GM19395 (cell line): ENCODE data around the gene CPED1.
"Not testable (repeated sequence)": the region's sequence is repeated elsewhere in the genome, so short reads cannot be mapped to it uniquely, and the experiment has no call there.

Experiments used
- ATAC-seq: cut with Tn5 transposase; IDR thresholded peaks from one replicate; pipeline ENCODE4 v1.9.1; 2021; ENCODE audit warnings: mild to moderate bottlenecking, moderate library complexity; ENCODE audit not compliant: unreplicated experiment

The CPED1 gene

GRCh38 chr7:121036776-121037175 lies 48.3 kb downstream of the CPED1 start:
- not testable (repeated sequence) for ATAC-seq

- not testable (repeated sequence) for ATAC-seq
Observed at GRCh38 chr7:121037329-121037728, 48.8 kb downstream of the CPED1 start.

GRCh38 chr7:121037957-121038716 lies 49.6 kb downstream of the CPED1 start:
- ATAC-seq: no peak

- ATAC-seq: no peak
Observed at GRCh38 chr7:121038717-121039509, 50.4 kb downstream of the CPED1 start.

DNA sequence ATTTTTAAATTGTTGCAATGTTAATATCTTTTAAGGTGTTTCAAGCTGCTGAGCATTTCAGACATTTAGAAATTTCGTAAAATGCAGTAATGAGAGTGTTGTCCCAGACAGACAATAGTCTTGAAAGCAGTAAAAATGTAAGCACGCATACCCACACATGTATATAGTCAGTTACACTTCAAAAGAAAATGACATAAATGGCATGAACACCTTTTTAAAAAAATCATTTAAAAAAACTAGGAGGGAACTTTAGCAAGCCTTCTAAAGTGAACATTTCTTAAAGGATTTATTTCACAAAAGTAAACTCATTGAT lies 51.0 kb downstream of the CPED1 start:
- ATAC-seq: no peak

DNA sequence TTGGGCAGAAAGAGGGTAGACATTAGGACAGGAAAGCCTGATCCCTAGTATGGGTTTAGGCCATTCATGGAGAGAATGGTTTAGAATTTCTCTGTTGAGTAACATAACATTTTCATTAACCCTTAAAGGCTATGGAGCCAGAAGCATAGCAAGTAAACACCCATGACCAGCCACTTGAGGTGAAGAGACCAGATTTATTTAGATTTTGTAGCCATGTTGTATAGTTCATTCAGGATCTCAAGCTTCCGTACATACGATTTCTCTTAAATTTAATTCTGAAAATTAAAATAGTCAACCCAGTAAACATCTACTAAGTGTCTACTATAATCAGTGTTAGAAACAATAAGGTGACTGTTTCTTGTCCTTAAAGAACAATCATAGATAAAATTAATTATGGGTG lies 51.5 kb downstream of the CPED1 start:
- ATAC-seq: no peak

DNA sequence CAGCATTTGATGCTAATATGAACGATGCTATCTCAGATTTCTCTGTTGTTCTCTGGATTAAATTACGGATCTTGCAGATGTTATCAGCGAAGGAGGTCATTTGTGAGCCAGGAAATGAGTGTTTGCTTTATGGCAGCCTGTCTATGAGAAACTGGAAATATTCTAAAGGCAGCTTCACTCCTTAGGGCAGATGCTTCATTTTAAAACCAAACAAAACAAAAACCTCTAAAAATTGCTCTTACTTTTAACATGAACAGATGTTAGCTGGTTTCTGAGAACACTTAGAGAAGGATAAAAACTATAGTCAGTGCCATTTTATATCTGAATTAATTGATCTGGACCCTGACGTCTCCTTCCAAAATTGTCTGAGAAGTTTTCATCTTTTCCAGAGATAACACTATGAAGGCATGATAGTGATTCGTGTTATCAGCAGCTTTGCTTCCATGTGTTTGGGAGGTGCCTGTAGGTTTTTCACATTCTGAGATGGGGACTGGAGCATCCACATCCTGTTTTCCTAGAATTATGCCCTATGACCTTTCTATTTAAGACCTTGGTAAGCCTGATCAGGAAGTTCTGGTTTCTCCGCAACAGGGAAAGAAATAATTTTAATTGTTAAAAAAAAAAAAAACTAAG lies 53.1 kb downstream of the CPED1 start:
- no peak for ATAC-seq

GRCh38 chr7:121042195-121042594 lies 53.7 kb downstream of the CPED1 start:
- ATAC-seq: no peak

DNA sequence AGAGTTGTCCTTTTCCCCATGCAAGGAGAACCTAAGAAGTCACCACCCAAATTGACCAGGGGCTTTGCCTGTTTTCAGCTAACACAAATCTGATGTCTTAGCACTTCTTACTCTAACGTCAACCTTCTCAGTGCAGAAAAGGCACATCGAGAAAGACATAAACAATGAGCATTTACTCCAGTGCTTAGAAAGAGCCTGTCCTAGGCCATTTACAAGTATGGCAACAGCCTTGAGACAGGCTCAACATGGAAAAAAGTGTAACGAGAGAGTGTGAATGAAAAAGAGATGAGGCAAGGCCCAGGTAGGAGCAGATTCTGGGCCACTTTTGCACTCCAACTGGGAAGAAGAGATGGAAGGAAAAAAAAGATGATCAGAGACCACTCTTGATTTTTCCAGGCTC lies 54.4 kb downstream of the CPED1 start:
- ATAC-seq: no peak

DNA sequence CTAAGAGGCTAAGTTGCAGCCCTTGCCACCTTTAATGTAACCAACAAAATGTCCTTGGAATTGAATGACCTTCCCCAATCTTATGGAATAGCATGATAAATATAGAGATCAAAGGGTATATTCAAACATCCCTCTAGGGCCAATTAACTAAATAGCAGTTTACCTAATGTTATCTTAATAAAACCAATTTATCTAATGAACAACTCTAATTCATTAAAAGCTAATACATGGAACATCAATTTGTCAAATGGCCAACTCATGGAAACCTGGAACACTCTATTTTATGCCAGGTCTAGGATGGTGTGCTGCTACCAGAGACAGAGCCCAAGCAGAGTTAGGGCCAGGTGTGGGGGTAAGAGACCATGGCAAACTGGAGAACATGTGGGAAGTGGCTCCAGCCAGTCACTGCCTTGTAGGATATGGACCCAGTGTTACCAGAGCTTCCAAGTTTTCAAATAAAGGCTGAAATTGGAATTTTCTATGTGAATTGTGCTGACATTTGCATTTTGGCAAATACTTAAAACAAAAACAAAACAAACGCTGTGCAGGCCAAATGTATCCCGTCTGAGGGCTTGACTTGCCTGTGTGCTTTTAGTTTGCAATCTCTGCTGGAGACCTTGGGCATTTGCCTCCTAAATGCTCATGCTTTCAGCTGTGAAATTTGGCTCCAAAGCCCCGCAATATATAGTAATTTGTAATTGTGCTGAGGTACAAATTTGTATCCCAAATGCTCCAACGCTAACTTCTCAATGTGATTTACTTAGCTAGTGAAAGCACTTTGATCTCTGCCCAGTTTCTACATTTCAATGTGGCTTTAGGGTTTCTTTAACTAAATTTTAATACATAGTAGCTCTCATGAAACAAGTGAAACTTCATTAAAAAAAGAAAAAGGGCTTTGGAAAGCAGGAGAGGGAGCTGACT lies 55.1 kb downstream of the CPED1 start:
- no peak for ATAC-seq

- no peak for ATAC-seq
Observed at GRCh38 chr7:121045090-121045489, 56.6 kb downstream of the CPED1 start.

GRCh38 chr7:121046009-121046408 lies 57.5 kb downstream of the CPED1 start:
- ATAC-seq: no peak

DNA sequence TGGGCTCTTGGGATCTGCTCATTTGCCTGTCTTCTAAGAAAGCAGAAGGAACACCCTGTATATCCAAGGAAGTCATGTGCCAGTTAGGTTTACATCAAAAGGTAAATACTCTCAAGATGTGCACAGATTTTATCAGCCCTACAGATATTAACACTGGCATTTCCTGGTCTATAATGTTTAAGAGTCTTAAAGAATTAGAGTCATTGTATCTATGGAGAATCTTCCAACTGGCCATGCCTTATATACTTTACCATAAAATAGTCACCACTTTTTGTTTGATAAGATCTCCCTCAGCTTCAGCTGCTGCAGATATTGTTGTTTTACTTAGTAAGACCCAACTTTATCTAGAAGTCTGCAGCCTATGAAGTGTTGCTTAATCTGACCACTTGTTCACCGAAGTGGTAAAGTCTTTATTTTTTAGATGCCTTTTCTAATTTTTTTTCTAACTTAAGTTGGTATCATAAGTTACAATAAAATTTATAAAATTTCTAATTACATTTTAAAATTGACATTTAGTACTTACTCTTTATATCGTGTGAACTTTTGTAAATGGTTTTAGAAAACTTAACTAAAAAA lies 58.5 kb downstream of the CPED1 start:
- ATAC-seq: no peak

DNA sequence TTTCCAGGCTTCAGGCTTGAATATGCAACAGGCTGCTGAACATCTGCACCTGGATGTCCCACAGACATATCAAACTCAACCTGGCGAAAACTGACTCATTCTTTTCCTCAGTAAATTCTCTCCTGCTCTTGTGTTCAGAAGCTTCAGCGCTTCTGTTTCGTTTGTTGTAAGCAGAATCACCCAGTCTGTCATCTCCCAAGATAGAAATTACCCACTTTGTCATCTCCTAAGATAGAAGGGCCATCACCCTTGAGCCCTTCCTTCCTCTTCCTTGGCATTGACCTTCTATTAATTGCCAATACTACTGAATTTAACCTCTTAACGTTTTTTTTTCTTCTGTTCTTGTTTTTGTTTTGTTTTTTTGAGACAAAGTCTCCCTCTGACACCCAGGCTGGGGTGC lies 59.7 kb downstream of the CPED1 start:
- ATAC-seq: no peak

- ATAC-seq: no peak
Observed at GRCh38 chr7:121049028-121049791, 60.7 kb downstream of the CPED1 start.

DNA sequence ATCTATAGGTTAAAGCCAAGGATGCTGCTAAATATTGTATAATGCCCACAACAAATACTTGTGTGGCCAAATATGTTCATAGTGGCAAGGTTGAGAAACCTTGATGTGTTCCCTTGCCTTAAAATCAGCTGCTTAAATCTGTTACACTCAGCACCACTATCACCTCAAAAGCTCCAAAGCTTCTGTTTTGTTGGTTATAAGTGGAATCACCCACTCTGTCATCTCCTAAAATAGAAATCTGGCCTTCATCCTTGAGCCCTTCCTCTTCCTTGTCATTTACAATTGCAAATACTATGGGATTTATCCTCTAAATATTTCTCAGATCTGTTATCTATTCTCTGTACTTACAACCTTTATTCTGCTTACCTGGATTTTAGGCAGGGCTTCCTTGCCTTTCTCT lies 61.4 kb downstream of the CPED1 start:
- ATAC-seq: no peak

DNA sequence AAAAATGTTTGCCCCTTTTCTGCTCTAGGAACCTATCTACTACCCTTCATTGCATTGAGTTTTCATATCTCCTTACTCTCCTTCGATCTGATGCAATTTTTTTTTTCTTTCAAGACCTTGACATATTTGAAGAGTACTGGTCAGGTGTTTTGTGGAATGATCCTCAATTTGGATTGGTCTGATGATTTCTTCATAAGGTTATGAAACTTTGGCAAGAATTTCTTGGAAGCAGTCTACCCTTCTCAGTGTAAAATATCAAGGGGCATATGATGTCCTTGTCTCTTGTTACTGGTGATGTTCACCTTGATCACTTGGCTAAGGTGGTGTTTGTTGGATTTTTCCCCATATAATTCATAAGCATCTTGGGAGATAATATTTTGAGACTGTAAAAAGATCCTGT lies 64.7 kb downstream of the CPED1 start:
- no peak for ATAC-seq

GRCh38 chr7:121054925-121055324 lies 66.4 kb downstream of the CPED1 start:
- ATAC-seq: no peak

- no peak for ATAC-seq
Observed at GRCh38 chr7:121057878-121058277, 69.4 kb downstream of the CPED1 start.

DNA sequence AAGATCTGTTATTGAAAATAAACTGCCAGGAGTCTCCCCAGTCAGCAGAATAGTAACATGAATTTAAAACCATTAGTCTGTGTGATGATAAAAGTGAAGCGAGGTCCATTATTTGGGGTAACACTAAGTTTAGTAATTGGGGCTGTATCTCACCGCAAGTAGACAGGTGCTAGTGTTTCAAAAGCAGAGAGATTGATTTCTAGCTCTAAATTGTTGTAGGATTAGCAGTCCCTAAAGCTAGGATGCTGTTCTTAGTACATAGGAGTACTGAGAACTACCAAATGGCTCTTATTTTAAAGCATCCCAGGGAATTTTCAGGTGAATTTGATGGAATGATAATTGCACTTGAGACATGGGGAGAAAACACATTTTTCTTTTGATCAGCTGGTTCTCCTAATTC lies 70.5 kb downstream of the CPED1 start:
- no peak for ATAC-seq
